ENCODE measurements around the gene GIPC1. TPM values are rescaled to one million over a fixed set of nuclear protein-coding genes. Genes with fewer than 3 reads are reported as not detected.

The GIPC1 gene
- total RNA-seq, 1 donor = 155 TPM

DNA sequence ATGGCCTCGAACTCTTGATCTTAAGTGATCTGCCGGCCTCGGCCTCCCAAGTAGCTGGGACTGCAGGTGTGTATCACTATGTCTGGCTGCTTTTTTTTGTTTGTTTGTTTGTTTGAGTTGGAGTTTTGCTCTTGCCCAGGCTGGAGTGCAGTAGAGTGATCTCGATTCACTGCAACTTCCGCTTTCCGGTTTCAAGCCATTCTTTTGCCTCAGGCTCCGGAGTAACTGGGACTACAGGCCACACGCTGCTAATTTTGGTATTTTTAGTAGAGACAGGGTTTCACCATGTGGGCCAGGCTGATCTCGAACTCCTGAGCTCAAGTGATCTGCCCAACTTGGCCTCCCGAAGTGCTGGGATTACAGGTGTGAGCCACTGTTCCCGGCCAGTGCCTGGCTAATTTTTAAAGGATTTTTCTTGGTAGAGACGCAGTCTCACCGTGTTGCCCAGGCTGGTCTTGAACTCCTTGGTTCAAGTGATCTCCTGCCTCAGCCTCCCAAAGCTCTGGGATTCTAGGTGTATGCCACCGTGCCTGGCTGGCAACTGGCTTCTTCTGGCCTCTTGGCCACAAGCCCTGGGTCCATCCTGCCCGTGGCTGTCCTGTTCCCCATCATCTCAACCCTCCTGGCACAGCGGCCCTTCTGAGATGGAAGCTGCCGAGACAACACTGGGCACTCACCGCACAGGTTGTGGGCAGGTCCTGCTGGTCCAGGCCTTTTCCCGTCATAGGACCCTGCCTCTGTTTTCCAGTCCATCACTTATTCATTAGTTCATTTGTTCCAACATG, 45.0 kb upstream of the GIPC1 start:
- DNase-seq (ENCODE audit: low read depth) = no peak
- no peak overlapping the region for H3K4me3 ChIP-seq (ENCODE audit: low read depth, low read length)
- TF ChIP-seq, protein P1, sequence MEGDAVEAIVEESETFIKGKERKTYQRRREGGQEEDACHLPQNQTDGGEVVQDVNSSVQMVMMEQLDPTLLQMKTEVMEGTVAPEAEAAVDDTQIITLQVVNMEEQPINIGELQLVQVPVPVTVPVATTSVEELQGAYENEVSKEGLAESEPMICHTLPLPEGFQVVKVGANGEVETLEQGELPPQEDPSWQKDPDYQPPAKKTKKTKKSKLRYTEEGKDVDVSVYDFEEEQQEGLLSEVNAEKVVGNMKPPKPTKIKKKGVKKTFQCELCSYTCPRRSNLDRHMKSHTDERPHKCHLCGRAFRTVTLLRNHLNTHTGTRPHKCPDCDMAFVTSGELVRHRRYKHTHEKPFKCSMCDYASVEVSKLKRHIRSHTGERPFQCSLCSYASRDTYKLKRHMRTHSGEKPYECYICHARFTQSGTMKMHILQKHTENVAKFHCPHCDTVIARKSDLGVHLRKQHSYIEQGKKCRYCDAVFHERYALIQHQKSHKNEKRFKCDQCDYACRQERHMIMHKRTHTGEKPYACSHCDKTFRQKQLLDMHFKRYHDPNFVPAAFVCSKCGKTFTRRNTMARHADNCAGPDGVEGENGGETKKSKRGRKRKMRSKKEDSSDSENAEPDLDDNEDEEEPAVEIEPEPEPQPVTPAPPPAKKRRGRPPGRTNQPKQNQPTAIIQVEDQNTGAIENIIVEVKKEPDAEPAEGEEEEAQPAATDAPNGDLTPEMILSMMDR (IDR thresholded peaks at IDR 0.05; ENCODE audit: insufficient read depth, low read depth, low read length) = no peak

DNA sequence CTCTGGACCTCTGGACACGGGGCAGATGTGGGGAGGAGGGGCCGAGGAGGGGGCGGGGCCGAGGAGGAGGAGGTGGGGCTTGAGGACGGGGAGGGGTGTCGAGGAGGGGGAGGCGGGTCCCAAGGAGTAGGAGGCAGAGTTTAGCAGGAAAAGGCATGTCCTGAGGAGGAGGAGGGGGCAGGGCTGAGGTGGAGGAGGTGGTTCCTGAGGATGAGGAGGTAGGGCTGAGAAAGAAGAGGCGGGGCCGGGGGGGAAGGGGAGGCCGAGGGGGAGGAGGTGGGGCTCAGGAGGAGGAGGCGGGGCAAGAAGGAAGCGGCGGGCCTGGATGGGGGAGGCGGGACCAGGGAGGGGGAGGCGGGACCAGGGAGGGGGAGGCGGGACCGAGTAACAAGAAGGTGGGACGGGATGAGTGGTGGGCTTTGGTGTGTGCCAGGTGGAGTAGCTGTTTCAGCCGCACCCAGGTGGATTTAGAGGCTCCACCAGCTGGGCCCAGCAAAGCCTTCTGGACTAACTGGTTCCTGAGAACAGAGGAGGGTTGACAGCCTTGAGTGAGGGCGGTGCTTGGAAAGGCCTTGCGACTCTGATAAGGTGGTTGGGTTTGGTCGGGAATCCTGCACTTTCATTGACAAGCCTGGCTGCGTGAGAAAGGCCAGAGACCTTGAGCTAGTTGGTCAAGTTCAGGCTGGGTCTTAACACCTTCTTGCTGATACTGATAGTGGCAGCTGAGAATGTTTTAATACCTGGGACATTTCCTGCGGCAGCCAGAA, 41.2 kb upstream of the GIPC1 start:
- H3K4me3 ChIP-seq (ENCODE audit: low read depth, low read length) = peak overlapping the region; percentile 59
- TF ChIP-seq, protein P1 (IDR thresholded peaks at IDR 0.05; ENCODE audit: insufficient read depth, low read depth, low read length) = no peak
- peak; percentile 95 for DNase-seq (ENCODE audit: low read depth)

DNA sequence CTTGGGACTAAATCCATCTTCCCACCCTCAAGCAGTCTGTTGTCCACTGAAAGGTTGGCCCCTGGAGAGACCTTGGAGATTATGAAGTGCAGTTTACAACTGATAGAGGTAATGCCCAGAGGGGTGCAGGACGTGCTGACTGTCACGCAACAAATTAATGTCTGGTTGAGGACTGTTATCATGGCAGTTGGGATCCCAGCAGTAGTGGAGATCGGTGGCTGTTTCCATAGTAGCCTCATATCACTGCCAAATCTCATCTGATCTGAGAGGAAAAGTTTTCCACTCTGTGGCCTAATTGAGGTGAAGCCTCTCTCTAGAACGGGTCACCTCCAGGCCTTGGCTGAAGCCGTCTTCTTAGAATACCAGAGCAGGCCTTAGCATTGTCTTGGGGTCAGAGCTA, 37.5 kb upstream of the GIPC1 start:
- TF ChIP-seq, protein P1 (IDR thresholded peaks at IDR 0.05; ENCODE audit: insufficient read depth, low read depth, low read length) = no peak
- DNase-seq (ENCODE audit: low read depth) = no peak
- no peak overlapping the region for H3K4me3 ChIP-seq (ENCODE audit: low read depth, low read length)

DNA sequence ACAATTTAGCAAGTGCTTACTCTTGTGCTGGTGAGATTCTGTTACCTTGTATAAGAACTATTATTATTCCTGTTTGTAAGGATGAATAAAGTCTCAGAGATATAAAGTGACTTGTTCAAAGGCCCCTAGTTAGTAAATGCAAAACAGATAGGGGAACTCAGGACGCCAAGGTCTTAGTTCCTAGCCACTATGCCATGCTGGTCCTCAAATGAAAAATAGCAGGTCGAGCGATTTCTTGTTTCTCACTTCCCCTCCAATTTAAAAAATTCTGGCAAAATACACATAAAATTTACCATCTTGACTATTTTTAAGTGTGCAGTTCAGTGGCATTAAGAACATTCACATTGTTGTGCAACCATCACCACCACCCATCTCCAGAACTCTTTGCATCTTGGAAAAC, 34.6 kb upstream of the GIPC1 start:
- peak overlapping the region; percentile 80 for H3K4me3 ChIP-seq (ENCODE audit: low read depth, low read length)
- TF ChIP-seq, protein P1 (IDR thresholded peaks at IDR 0.05; ENCODE audit: insufficient read depth, low read depth, low read length) = no peak

DNA sequence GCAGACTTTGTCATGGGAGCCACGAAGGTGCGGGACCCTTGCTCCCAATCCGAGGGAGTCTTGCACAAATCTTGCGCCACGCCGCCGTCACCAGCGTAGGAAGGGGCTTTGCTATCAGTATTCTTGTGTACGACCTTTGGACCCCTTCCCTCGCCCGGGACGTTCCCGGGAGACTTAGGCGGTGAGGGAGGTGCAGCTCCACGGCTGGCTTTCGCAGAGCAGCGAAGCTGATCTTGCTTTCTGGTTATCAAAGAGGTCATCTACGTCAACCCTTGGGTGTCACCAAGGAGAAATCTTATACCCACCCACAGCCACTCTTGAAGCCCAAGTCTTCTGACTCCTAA, 34.0 kb upstream of the GIPC1 start:
- TF ChIP-seq, protein P1 (IDR thresholded peaks at IDR 0.05; ENCODE audit: insufficient read depth, low read depth, low read length) = no peak
- H3K4me3 ChIP-seq (ENCODE audit: low read depth, low read length) = peak overlapping the region; percentile 80
- peak; percentile 71 for DNase-seq (ENCODE audit: low read depth)

More for the DNA sequence above, 34.6 kb upstream of the GIPC1 start:
- DNase-seq (ENCODE audit: low read depth) = no peak

DNA sequence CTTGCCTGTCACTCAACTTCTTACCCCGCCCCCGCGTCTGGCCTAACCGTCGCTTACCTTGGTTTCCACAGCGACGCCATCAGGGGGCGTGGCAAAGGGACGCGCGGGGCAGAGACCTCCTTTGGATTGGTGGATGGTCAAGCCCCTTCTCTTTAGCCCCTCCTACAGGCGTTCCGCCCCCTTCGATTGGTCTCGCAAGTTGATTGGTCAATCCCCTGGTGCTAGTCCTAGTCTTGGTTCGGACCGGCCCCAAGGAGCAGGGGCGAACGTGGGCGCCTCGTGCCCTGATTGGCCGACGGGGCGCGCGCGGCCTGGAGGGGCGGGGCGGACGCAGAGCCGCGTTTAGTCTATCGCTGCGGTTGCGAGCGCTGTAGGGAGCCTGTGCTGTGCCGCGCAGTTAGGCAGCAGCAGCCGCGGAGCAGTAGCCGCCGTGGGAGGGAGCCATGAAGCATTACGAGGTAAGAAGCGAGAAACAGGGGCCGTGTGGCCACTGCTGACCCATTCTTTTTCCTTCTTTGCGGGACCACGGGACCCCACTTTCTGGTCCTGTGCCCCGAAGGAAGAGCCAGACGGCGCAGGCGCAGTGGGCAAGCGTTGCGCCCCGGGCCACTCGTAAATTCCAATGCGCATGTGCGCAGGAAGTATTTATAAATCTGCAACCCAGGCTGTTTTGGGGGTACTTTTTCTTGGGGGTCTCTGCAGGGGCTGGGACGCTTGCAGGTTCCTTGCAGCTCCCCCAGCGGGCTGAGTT, 33.5 kb upstream of the GIPC1 start, which contains the start of gene TECR:
TSS of gene TECR (plus strand) at position 341 of the 751 bp plus-strand sequence. CDS start at position 444, 103 bp downstream.
- H3K4me3 ChIP-seq (ENCODE audit: low read depth, low read length) = peak within 1 kb of the TSS; percentile 82
- peak; percentile 100 for DNase-seq (ENCODE audit: low read depth)
- TF ChIP-seq, protein P1 (IDR thresholded peaks at IDR 0.05; ENCODE audit: insufficient read depth, low read depth, low read length) = no peak
